GM21526 (cell line): ENCODE results near the gene LAPTM4A.
"Not testable (repeated sequence)": the region's sequence is repeated elsewhere in the genome, so short reads cannot be mapped to it uniquely, and the experiment has no call there.

Source experiments
- ATAC-seq: cut with Tn5 transposase; IDR thresholded peaks from one replicate; pipeline ENCODE4 v1.9.1; 2021; ENCODE audit warnings: moderate library complexity; ENCODE audit not compliant: unreplicated experiment, low FRiP score

The LAPTM4A gene

DNA sequence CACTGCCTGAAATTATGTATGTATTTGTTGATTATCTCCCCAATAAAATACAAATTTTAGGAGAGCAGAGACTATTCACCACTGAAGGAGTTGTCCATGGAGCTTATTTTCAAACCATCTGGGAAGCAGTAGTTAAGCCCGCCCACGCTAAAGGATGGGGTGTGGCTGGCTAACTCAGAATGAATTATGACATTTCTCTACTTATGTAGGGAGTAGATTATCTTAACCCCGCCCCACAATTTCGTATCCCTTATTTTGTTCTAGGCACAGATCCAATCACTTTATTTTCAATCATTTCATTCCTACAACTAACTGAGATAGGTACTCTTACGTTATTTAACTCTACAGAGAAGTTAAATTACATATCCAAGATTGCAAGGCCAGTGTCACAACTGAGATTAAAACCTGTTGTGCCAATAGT lies 1.4 kb upstream of the LAPTM4A start:
- no peak for ATAC-seq

DNA sequence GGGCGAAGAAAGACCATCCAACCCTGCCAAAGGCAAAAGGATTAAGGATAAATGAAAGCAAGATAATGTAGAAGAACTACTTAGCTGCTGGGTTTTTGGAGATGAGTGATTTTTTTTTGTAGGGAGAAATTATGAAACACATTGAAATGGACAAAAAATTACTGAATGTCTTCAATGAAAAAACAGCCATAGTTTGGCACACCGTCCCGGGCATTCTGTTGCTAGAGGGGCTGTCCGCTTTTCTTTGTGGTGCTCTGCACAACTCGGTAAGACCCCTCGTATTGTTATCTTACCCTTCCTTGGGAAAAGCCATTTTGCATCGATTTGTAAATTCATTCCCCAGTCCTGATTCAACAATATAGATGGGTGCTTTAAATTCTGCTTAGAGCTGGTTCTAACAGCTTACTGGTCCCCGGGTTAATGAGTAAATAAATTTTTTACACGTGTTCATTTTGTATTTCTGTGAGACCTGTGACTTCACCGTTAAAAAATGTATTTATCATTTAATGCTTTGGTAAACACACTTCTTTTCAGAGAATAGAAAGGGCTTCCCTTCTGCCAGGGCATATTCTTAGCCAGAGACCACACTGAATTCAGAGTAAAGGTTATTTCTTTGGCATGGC lies 912 bp upstream of the LAPTM4A start:
- no peak for ATAC-seq

GRCh38 chr2:20050646-20051531 lies 539 bp downstream of the LAPTM4A start:
- peak; percentile 23 for ATAC-seq

GRCh38 chr2:20050104-20050645 lies 1.3 kb downstream of the LAPTM4A start:
- peak; percentile 22 for ATAC-seq

- no peak for ATAC-seq
Observed at GRCh38 chr2:20049637-20050036, 1.8 kb downstream of the LAPTM4A start.

GRCh38 chr2:20048488-20049448 lies 2.7 kb downstream of the LAPTM4A start:
- no peak for ATAC-seq

DNA sequence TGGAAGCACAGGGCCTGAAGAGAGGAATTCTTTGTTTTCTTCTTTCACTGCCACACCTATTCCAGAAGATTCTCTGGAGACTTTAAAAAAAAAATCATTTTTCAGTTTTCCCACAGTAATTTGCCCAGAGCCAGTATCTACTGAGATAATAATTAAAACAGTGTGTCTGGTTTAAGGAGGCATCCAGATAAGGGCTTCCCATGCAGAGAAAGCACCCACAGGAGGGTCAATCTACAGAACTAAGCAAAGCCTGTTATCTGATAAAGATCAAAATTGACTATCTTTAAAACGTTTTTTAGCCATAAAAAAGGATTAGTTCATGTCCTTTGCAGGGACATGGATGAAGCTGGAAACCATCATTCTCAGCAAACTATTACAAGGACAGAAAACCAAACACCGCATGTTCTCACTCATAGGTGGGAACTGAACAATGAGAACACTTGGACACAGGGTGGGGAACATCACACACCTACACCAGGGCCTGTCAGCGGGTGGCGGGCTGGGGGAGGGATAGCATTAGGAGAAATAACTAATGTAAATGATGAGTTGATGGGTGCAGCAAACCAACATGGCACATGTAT lies 5.6 kb downstream of the LAPTM4A start:
- ATAC-seq, result not testable (repeated sequence)

DNA sequence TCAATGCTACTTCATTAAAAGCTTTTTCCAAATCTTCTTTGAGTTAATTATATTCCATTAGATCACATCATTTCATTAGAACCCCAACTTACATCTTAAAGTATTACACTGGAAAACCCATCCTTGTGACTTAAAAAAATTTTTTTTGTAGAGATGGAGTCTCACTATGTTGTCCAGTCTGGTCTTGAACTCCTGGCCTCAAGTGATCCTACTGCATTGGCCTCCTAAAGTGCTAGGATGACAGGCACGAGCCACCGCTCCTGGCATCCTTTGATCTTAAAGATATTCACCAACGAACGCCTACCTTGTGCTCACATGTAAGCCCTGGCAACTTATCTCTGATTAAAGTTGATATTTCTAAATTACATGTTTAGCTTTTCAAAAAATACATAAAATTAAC lies 6.7 kb downstream of the LAPTM4A start:
- no peak for ATAC-seq

DNA sequence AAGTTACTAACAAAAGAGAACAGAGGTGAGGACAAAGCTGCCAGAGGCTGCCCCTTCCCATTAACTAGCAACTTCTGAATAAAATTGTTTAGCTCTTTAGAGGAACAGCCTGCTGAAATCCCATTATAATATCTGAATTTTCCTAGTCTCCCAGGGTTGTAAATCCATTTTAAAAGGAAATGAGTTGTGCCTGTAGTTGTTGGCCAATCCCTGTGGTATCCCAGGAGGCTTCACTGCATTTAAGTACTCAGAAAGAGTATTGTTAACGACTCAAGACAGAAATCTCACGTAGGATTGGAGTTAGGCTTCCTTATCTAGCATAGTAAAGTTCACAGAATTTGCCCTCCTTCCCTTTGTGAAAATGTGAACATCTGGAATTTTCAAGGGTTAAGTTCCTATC lies 8.9 kb downstream of the LAPTM4A start:
- no peak for ATAC-seq

GRCh38 chr2:20040489-20041172 lies 10.8 kb downstream of the LAPTM4A start:
- no peak for ATAC-seq

- no peak for ATAC-seq
Observed at GRCh38 chr2:20037660-20038059, 13.8 kb downstream of the LAPTM4A start.

- ATAC-seq, result no peak
Observed at GRCh38 chr2:20035955-20036666, 15.3 kb downstream of the LAPTM4A start.

DNA sequence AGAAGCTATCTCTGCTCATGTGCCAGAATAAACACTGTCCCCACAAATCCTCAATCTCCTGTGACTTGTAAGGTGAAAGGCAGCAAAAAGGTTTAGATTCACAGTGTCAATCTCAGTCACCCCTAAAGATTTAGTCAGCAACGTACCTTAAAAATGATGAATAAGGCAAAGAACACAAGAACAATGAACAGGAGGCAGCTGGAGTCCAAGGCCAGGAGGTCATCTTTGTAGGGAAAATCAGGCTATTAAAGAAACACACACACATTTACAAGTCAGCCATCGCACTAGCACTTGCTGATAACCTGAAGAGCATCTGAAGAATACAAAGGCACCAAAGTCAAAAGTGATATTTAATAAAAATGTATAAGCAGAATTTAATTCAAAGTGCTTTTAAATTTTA lies 16.6 kb downstream of the LAPTM4A start:
- ATAC-seq, result no peak

- no peak for ATAC-seq
Observed at GRCh38 chr2:20034218-20034617, 17.2 kb downstream of the LAPTM4A start.

- no peak for ATAC-seq
Observed at GRCh38 chr2:20033322-20033721, 18.1 kb downstream of the LAPTM4A start.

DNA sequence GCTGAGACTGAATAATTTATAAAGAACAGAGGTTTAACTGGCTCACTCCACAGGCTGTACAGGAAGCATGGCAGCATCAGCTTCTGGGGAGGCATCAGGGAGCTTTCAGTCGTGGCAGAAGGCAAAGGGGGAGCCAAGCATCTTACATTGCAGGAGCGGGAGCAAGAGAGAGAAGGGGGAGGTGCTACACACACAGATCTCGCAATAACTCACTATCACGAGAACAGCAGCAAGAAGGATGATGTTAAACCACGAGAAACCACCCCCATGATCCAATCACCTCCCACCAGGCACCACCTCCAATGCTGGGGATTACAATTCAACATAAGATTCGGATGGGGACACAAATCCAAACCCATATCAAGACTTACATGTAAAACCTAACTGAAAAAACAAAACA lies 21.2 kb downstream of the LAPTM4A start:
- ATAC-seq, result no peak

- ATAC-seq, result no peak
Observed at GRCh38 chr2:20027705-20028434, 23.6 kb downstream of the LAPTM4A start.

GRCh38 chr2:20027260-20027677 lies 24.2 kb downstream of the LAPTM4A start:
- ATAC-seq, result no peak
